Left hindlimb (tissue), 1 donor: ENCODE measurements around the gene SDK1.
"Not testable (repeated sequence)": the region's sequence is repeated elsewhere in the genome, so short reads cannot be mapped to it uniquely, and the experiment has no call there.

ENCODE experiments used
- DNase-seq: peaks from one replicate; pipeline ENCODE4 v3.0.0-alpha.2; 2018

Gene SDK1

GRCh38 chr7:4269086-4269485, 968.0 kb downstream of the SDK1 start:
- DNase-seq: no peak

DNA sequence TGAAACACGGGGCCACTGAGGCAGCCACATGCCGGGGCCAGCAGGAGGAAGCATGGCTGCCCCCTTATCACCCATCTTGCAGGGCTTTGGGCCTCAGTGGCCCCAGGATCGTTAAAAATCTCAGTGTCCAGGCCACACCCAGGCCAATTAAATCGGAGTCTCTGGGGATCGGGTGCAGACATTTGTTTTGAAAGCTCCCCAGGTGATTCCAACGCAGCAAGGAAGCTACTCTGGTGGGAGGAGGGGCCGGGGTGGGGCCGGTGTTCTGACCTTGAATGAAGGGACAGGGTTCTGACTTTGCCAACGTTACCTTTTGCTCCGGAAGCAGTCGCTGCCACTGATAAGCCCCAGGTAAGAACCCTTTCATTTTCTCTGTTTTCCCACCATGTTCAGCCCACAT, 968.7 kb downstream of the SDK1 start:
- DNase-seq: no peak

DNA sequence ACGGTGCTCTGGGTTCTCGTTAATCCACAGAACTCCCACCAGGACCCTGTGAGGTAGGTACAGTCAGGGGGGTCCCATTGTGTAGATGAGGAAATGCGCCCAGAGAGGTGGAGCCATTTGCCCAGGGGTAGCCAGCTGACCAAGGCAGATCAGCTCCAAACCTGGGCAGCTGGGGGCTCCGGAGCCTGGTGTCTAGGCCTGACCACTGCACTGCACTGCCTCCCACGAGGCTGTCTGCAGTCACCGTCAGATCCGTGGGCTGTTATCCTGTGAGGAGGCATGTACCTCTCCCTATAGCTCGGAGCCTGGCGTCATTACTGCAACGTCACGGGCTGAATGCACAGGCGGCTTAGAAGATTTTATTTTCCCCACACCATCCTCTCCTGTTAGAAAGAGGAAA, 969.2 kb downstream of the SDK1 start:
- DNase-seq: no peak

DNA sequence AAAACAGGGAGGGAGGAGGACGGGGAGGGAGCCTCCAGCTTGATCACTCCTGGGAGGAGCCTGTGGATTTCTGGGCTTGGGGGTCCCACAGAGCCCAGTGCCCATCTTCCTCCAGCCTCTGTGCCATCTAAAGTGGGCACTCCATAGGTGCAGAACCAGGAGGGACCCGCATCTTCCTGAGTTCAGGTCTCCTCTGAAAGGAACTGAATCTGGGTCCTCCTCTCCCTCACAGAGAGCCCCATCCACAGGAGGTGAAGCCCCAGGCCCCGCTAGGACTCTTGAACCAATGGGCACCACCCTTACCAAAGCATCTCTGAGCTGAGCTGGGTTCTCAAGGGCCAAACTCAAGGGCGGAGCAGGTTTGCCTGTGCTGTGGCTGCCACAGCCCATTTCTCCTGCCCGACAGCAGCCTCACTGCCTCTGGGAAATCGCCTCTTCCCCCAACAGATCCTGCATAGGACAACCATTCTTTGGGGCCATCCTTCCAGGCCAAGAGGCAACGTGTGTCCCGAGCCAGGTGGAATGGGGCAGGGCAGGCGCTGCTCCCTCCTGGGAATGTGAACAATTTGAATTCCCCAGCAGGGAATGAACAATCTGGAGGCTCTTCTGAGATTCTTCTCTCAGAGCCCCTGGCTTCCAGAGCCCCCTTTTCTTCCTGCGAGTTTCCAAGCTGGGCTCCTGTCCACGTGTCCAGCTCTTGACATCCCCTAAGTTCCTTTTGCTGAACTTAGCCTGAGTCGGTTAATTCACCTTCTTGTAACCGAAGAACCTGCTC, 970.1 kb downstream of the SDK1 start:
- DNase-seq: no peak

GRCh38 chr7:4271716-4272015, 970.6 kb downstream of the SDK1 start:
- no peak for DNase-seq

DNA sequence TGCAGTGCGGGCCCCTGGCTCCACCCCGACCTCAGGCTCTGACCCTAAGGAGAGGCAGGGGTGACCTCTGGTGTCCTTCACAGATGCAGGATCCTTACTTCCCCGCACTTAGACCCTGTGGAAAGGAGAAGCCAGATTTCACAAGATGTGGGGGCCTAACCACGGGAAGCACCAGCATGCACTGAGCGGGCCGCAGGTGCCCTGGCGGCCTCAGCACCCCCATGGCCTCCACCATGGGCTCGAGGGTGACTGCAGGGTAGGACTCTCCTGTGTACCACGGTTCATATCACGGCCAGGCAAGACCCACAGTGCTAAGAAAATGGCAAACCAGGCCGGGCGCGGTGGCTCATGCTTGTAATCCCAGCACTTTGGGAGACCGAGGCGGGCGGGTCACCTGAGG, 971.1 kb downstream of the SDK1 start:
- DNase-seq: no peak

DNA sequence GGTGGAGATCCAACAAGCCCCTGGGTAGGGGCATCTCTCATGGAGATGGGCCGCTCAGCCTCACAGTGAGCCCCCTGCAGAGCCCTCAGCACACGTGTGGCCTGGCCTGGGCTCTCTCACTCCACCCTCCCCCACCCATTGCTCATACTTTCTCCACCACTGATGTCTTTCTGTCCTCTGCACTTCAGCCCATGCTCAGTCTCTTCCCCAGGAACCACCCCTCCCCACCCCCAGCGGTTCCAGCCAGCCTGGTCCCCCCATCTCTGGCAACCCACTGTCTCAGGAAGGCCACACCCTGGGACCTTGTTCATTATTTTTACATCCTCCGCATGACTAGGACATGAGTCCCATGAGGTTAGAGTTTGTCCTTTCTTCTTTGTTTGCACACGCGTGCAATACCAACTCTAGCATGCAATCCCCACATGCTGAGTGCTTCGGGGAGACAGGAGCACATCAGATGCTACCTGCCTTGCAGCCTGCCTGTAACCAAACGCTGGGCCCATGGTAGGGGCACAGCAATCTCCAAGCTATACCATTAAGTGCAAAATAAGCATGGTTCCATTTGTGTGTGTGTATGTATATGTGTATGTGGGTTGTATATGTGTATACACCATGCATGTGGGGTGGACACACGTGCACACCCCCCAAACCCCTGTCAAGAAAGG, 972.6 kb downstream of the SDK1 start:
- DNase-seq: no peak

DNA sequence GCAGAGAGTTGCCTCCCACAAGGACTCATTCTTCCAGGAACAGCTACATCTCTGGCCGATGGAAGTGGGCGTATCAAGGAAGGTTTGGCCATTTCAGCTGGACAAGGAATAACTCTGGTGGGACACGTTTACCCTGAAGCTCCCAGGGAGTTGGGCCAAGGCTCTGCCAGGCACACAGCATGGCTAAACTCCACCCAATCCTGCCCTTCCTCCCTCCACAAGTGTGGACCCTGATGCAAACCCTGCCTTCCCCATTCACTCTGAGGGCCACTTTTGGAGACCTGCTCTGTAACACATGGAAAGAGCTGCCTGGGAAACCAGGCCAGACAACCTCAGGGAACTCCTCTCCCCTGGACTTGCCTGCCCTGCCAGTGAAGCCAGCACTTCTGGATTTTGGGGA, 973.2 kb downstream of the SDK1 start:
- DNase-seq: no peak

GRCh38 chr7:4277936-4278335, 976.9 kb downstream of the SDK1 start:
- DNase-seq: no peak

GRCh38 chr7:4279216-4279615, 978.2 kb downstream of the SDK1 start:
- DNase-seq: no peak

DNA sequence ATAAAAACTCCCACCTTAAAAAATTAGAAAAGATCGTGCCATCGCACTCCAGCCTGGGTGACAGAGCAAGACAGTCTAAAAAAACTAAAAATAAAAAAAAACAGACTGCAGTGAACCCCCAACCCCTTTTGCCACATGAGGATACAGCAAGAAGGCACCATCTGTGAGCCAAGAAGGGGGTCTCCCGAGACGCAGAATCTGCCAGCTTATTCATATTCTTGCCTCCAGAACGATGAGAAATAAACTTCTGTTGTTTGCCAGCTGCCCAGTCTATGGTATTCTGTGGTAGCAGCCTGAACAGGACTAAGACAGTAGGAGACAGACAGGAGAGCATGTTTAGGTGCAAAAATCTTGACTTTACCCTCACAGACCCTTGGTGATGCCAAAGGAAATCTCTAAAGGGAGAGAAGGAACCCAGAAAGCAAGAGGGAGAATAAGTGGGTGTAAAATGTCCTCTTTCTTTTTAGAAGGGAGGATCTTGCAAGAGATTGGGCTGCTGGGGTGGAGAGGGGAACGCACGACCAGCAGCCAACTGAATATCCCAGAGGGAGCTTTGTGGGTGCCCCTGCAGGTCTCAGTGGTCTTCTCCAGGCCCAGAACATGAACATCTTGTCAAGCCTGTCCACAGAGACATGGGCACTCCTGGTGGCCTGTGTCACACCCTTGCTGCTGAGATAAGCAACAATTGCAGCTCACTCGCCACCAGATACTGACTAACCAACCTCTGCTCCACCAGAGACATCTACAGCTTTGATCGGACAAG, 980.4 kb downstream of the SDK1 start:
- no peak for DNase-seq

GRCh38 chr7:4282434-4283223, 981.6 kb downstream of the SDK1 start:
- no peak for DNase-seq

GRCh38 chr7:4286351-4286750, 985.3 kb downstream of the SDK1 start:
- no peak for DNase-seq

DNA sequence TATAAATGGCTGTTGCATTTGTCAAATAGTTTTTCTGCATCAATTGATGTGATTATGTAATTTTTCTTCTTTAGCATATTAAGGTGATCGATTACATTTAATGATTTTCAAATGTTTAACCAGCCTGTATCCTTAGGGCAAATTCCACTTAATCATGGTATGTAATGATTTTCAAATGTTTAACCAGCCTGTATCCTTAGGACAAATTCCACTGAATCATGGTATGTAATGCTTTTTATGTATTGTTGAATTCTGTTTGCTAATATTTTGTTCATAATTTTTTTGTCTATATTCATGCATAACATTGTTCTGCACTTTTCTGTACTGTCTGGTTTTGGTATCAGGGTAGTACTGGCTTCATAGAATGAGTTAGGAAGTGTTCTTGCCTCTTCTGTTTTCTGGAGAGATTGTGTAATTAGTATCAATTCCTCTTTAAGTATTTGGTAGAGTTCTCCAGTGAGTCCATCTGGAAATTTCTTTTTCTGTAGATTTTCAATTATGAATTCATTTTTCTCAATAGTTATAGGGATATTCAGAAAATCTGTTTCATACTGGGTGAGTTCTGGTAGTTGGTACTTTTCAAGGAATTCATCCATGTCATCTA, 987.8 kb downstream of the SDK1 start:
- DNase-seq: no peak

DNA sequence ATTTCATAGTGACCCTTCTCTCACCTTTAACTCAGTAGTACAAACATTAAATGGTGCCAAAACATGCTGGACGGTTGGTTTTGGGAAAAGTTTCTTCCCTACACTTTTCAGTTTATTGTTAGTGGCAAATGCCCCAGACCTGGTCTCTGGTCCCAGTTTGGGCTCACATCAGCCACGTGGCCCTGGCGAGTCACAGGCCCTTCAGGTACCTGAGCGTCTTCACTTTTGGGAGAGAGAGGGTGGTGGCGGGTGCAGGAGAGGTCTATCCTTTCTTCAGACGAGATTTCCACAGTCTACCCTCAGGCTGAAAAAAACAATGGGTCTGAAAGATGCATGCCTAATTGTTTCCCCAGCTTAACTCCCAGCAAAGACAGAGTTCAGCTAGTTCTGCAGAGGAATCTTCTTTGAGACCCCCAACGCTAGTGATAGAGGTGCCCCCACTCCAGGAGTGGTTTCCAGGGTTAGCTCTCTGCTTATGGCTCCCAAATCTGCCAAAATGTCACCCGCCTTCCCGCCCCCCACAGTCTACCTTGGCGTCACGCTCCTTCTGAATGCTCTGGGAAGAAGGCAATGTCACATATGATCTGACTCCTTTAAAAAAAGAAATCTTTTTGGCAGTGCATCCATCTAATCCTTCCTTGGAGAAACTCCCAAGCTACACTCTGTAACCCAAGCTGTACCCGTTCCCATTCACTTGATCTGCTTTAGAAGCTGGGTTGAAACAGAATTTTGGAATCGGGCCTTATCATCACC, 996.3 kb downstream of the SDK1 start:
- DNase-seq: no peak

DNA sequence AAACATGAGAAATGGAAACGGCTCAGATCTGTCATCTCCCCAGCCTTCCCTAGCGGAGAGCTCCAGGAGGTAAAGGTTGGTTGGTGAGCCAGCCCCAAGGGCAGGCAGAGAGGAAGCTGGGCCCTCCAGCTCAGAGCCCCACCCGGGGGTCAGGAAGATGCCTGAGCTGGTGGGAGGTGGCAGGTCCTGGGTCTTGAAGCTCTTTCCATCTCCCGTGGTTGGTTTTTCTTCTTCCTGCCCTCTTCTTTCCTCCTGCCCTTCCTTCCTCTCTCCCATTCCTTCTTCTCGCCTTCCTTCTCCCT, 996.8 kb downstream of the SDK1 start:
- no peak for DNase-seq

DNA sequence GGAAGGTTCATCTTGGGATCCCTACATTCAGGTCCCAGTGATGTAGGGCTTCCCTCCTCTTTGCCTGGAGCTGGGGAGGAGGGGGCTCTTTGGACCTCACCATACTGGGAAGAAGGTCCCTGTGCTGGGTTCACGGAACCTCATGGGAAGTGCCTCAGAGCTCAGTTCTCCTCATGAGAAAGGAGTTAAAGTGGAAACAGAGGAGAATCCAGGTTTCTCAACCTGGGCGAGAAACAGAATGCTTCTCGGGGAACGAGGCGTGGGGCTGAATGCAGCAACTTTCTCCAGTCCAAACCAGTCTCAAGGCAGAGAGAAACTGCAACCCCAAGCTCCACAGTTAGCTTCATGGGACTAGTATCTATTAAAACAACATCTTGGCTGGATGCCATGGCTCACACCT, 998.4 kb downstream of the SDK1 start:
- no peak for DNase-seq

GRCh38 chr7:4302203-4302905, 1001.3 kb downstream of the SDK1 start:
- DNase-seq: no peak

- DNase-seq: no peak
These were observed 1006.5 kb downstream of the SDK1 start for GRCh38 chr7:4307316-4308204.

DNA sequence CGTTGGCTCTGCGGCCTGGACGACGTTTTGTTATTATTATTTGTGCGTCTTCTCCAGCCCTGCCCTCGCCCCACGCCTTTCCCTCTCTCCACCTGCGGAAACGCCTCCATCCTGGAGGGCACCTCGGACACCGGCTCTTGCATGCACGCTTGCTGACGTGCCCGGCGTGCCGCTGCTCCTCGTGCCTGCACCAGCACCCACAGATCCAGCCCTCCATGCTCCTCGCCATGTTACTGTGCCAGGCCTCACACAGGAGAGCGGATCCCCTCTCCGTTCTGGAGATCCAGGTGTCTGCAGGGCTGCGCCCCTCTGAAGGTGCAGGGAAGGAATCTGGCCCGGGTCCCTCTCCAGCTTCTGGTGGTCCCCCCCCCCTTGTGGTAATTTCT, 1007.1 kb downstream of the SDK1 start:
- no peak for DNase-seq

GRCh38 chr7:4313911-4314310, 1012.9 kb downstream of the SDK1 start:
- DNase-seq: not testable (repeated sequence)
